HepG2 (cell line): ENCODE measurements around the gene RHOV. TPM values are rescaled to one million over a fixed set of nuclear protein-coding genes. Genes with fewer than 3 reads are reported as not detected.

ENCODE experiments used
- CHD4 ChIP-seq: fragments of 200-600 bp; sonication (generic); IDR thresholded peaks from 2 replicates; pipeline ENCODE4 v1.7.0; 2017; ENCODE audit warnings: mild to moderate bottlenecking, low read length, borderline replicate concordance
- EHMT2 ChIP-seq: fragments of 200-600 bp; sonication (generic); IDR thresholded peaks from 2 replicates; pipeline ENCODE4 v1.7.0; 2017; ENCODE audit warnings: antibody characterized with exemption, low read depth, low read length, borderline replicate concordance
- FOXA3 ChIP-seq: IDR thresholded peaks from 2 replicates; pipeline ENCODE4 v1.6.1; 2016; ENCODE audit warnings: missing genetic modification reagents, missing compliant biosample characterization
- IRF2 ChIP-seq: IDR thresholded peaks from 2 replicates; pipeline ENCODE4 v1.6.1; 2018; ENCODE audit warnings: missing genetic modification reagents, missing compliant biosample characterization
- IRX3 ChIP-seq: sonication (generic); formaldehyde crosslinking; IDR thresholded peaks from 2 replicates; pipeline ENCODE4 v1.8.1; 2023; ENCODE audit warnings: mild to moderate bottlenecking, low read depth, missing genetic modification reagents, borderline replicate concordance
- POLR2A ChIP-seq, 2 experiments: IDR thresholded peaks; 2 replicates each; pipeline ENCODE4 v1.6.1; 2011; ENCODE audit warnings: low read depth in 2 of 2, low read length in 2 of 2, mild to moderate bottlenecking in 1 of 2, moderate library complexity in 1 of 2; ENCODE audit not compliant: insufficient read depth in 1 of 2
- REPIN1 ChIP-seq: sonication (generic); formaldehyde crosslinking; IDR thresholded peaks from 2 replicates; pipeline ENCODE4 v1.8.0; 2022; ENCODE audit warnings: missing genetic modification reagents, low read depth, mild to moderate bottlenecking, borderline replicate concordance
- SPEN ChIP-seq: sonication (generic); formaldehyde crosslinking; IDR thresholded peaks from 2 replicates; pipeline ENCODE4 v1.5.1; 2020; ENCODE audit warnings: low read depth, mild to moderate bottlenecking, missing genetic modification reagents
- TSC22D2 ChIP-seq: sonication (generic); formaldehyde crosslinking; IDR thresholded peaks from 2 replicates; pipeline ENCODE4 v1.5.1; 2020; ENCODE audit warnings: missing genetic modification reagents, mild to moderate bottlenecking, borderline replicate concordance
- ZMAT3 ChIP-seq: sonication (generic); formaldehyde crosslinking; conservative IDR thresholded peaks from 2 replicates; pipeline ENCODE4 v1.7.0; 2021; ENCODE audit warnings: missing genetic modification reagents
- ZNF343 ChIP-seq: sonication (generic); formaldehyde crosslinking; IDR thresholded peaks from 2 replicates; pipeline ENCODE4 v1.4.0; 2020; ENCODE audit warnings: mild to moderate bottlenecking, missing genetic modification reagents
- ZNF772 ChIP-seq: sonication (generic); formaldehyde crosslinking; IDR thresholded peaks from 2 replicates; pipeline ENCODE4 v1.5.0; 2020; ENCODE audit warnings: mild to moderate bottlenecking, missing genetic modification reagents
- polyA plus RNA-seq, 8 experiments: library from polyadenylated mRNA; depleted of rRNA in 3 of 8; stranded (reverse) in 7 of 8; unstranded in 1 of 8; fragments of >200 nt; fragmentation: Illumina TruSeq in 4 of 8; extraction: Trizol in 4 of 8; gene quantifications; 2 replicates each; pipeline versions ENCODE4 v1.2.1 to v1.2.3, GENCODE V29; 2011 to 2016; ENCODE audit warnings: low read depth in 4 of 8, missing spikeins in 1 of 8, mixed read lengths in 1 of 8; ENCODE audit not compliant: insufficient read depth in 1 of 8
- total RNA-seq, 5 experiments: library from RNA; depleted of rRNA; stranded (reverse); fragments of >200 nt; fragmentation: Illumina TruSeq; extraction: Trizol; gene quantifications; 2 replicates each; pipeline ENCODE4 v1.2.3, GENCODE V29; 2016; ENCODE audit warnings: low read depth in 1 of 5
- TF ChIP-seq, protein P1 (sequence below): sonication (generic); formaldehyde crosslinking; IDR thresholded peaks from 2 replicates; pipeline ENCODE4 v1.4.0; 2020; ENCODE audit warnings: missing genetic modification reagents, borderline replicate concordance
- TF ChIP-seq, protein P2 (sequence below): sonication (generic); formaldehyde crosslinking; IDR thresholded peaks from 2 replicates; pipeline ENCODE4 v1.4.0; 2020; ENCODE audit warnings: missing genetic modification reagents, mild to moderate bottlenecking, borderline replicate concordance
- TF ChIP-seq, protein P3 (sequence below): sonication (generic); formaldehyde crosslinking; IDR thresholded peaks from 2 replicates; pipeline ENCODE4 v1.5.1; 2020; ENCODE audit warnings: mild to moderate bottlenecking, missing genetic modification reagents, borderline replicate concordance

RHOV gene
- total and polyA plus RNA-seq, 2 of the 13 experiments (the other 11 are each of a cell fraction or from before 2014, with no cell fraction given) = 0.17 to 0.18 TPM

- TF ChIP-seq, protein P1, sequence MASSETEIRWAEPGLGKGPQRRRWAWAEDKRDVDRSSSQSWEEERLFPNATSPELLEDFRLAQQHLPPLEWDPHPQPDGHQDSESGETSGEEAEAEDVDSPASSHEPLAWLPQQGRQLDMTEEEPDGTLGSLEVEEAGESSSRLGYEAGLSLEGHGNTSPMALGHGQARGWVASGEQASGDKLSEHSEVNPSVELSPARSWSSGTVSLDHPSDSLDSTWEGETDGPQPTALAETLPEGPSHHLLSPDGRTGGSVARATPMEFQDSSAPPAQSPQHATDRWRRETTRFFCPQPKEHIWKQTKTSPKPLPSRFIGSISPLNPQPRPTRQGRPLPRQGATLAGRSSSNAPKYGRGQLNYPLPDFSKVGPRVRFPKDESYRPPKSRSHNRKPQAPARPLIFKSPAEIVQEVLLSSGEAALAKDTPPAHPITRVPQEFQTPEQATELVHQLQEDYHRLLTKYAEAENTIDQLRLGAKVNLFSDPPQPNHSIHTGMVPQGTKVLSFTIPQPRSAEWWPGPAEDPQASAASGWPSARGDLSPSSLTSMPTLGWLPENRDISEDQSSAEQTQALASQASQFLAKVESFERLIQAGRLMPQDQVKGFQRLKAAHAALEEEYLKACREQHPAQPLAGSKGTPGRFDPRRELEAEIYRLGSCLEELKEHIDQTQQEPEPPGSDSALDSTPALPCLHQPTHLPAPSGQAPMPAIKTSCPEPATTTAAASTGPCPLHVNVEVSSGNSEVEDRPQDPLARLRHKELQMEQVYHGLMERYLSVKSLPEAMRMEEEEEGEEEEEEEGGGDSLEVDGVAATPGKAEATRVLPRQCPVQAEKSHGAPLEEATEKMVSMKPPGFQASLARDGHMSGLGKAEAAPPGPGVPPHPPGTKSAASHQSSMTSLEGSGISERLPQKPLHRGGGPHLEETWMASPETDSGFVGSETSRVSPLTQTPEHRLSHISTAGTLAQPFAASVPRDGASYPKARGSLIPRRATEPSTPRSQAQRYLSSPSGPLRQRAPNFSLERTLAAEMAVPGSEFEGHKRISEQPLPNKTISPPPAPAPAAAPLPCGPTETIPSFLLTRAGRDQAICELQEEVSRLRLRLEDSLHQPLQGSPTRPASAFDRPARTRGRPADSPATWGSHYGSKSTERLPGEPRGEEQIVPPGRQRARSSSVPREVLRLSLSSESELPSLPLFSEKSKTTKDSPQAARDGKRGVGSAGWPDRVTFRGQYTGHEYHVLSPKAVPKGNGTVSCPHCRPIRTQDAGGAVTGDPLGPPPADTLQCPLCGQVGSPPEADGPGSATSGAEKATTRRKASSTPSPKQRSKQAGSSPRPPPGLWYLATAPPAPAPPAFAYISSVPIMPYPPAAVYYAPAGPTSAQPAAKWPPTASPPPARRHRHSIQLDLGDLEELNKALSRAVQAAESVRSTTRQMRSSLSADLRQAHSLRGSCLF (CRISPR knock-in tag) = no peak
- no peak for TF ChIP-seq ZMAT3 (CRISPR knock-in tag)
- no peak for TF ChIP-seq SPEN (CRISPR knock-in tag)
- TF ChIP-seq POLR2A (IDR thresholded peaks at IDR 0.05; ENCODE audit: insufficient read depth in 1 of 2, low read depth in 2 of 2, low read length in 2 of 2) = no peak
- no peak for TF ChIP-seq EHMT2
- TF ChIP-seq FOXA3 (CRISPR knock-in tag) = no peak
- no peak for TF ChIP-seq ZNF772 (CRISPR knock-in tag)
- TF ChIP-seq TSC22D2 (CRISPR knock-in tag) = no peak
- TF ChIP-seq CHD4 = no peak
- TF ChIP-seq IRF2 (CRISPR knock-in tag) = no peak
- no peak for TF ChIP-seq ZNF343
- TF ChIP-seq IRX3 (CRISPR knock-in tag) = no peak
- TF ChIP-seq, protein P2, sequence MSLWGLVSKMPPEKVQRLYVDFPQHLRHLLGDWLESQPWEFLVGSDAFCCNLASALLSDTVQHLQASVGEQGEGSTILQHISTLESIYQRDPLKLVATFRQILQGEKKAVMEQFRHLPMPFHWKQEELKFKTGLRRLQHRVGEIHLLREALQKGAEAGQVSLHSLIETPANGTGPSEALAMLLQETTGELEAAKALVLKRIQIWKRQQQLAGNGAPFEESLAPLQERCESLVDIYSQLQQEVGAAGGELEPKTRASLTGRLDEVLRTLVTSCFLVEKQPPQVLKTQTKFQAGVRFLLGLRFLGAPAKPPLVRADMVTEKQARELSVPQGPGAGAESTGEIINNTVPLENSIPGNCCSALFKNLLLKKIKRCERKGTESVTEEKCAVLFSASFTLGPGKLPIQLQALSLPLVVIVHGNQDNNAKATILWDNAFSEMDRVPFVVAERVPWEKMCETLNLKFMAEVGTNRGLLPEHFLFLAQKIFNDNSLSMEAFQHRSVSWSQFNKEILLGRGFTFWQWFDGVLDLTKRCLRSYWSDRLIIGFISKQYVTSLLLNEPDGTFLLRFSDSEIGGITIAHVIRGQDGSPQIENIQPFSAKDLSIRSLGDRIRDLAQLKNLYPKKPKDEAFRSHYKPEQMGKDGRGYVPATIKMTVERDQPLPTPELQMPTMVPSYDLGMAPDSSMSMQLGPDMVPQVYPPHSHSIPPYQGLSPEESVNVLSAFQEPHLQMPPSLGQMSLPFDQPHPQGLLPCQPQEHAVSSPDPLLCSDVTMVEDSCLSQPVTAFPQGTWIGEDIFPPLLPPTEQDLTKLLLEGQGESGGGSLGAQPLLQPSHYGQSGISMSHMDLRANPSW (CRISPR knock-in tag) = no peak
- TF ChIP-seq REPIN1 (CRISPR knock-in tag) = no peak
- TF ChIP-seq, protein P3, sequence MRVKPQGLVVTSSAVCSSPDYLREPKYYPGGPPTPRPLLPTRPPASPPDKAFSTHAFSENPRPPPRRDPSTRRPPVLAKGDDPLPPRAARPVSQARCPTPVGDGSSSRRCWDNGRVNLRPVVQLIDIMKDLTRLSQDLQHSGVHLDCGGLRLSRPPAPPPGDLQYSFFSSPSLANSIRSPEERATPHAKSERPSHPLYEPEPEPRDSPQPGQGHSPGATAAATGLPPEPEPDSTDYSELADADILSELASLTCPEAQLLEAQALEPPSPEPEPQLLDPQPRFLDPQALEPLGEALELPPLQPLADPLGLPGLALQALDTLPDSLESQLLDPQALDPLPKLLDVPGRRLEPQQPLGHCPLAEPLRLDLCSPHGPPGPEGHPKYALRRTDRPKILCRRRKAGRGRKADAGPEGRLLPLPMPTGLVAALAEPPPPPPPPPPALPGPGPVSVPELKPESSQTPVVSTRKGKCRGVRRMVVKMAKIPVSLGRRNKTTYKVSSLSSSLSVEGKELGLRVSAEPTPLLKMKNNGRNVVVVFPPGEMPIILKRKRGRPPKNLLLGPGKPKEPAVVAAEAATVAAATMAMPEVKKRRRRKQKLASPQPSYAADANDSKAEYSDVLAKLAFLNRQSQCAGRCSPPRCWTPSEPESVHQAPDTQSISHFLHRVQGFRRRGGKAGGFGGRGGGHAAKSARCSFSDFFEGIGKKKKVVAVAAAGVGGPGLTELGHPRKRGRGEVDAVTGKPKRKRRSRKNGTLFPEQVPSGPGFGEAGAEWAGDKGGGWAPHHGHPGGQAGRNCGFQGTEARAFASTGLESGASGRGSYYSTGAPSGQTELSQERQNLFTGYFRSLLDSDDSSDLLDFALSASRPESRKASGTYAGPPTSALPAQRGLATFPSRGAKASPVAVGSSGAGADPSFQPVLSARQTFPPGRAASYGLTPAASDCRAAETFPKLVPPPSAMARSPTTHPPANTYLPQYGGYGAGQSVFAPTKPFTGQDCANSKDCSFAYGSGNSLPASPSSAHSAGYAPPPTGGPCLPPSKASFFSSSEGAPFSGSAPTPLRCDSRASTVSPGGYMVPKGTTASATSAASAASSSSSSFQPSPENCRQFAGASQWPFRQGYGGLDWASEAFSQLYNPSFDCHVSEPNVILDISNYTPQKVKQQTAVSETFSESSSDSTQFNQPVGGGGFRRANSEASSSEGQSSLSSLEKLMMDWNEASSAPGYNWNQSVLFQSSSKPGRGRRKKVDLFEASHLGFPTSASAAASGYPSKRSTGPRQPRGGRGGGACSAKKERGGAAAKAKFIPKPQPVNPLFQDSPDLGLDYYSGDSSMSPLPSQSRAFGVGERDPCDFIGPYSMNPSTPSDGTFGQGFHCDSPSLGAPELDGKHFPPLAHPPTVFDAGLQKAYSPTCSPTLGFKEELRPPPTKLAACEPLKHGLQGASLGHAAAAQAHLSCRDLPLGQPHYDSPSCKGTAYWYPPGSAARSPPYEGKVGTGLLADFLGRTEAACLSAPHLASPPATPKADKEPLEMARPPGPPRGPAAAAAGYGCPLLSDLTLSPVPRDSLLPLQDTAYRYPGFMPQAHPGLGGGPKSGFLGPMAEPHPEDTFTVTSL (CRISPR knock-in tag) = no peak
Measured at GRCh38 chr15:40857601-40858341, 16.3 kb downstream of the RHOV start (continued).
